Sigmoid colon (tissue), 4 donors: Measurements from ENCODE around the gene NR2C1.

Experiments used
- EP300 ChIP-seq, 4 donors: sonication (generic); formaldehyde crosslinking; IDR thresholded peaks; one replicate each; pipeline ENCODE4 v1.6.1; 2017; ENCODE audit warnings: antibody characterized with exemption in 4 of 4
- POLR2A ChIP-seq, 2 donors: fragments of 450-650 bp; IDR thresholded peaks; one replicate each; pipeline ENCODE4 v1.6.1; 2016; ENCODE audit warnings: antibody characterized with exemption in 2 of 2, mild to moderate bottlenecking in 2 of 2, moderate library complexity in 2 of 2
- POLR2AphosphoS5 ChIP-seq, 4 donors: sonication (generic); formaldehyde crosslinking; IDR thresholded peaks; one replicate each; pipeline ENCODE4 v1.6.1; 2017; ENCODE audit warnings: antibody characterized with exemption in 4 of 4
- TF ChIP-seq, protein P1 (sequence below), 4 experiments: fragments of 450-650 bp in 3 of 4; fragments of 200-600 bp in 1 of 4; IDR thresholded peaks; one replicate each; pipeline ENCODE4 v1.5.1; 2016 to 2019; ENCODE audit warnings: antibody characterized with exemption in 4 of 4, mild to moderate bottlenecking in 3 of 4, moderate library complexity in 2 of 4

- no peak for TF ChIP-seq EP300 (IDR thresholded peaks at IDR 0.05)
- no peak for TF ChIP-seq POLR2A (IDR thresholded peaks at IDR 0.05)
- TF ChIP-seq, protein P1, sequence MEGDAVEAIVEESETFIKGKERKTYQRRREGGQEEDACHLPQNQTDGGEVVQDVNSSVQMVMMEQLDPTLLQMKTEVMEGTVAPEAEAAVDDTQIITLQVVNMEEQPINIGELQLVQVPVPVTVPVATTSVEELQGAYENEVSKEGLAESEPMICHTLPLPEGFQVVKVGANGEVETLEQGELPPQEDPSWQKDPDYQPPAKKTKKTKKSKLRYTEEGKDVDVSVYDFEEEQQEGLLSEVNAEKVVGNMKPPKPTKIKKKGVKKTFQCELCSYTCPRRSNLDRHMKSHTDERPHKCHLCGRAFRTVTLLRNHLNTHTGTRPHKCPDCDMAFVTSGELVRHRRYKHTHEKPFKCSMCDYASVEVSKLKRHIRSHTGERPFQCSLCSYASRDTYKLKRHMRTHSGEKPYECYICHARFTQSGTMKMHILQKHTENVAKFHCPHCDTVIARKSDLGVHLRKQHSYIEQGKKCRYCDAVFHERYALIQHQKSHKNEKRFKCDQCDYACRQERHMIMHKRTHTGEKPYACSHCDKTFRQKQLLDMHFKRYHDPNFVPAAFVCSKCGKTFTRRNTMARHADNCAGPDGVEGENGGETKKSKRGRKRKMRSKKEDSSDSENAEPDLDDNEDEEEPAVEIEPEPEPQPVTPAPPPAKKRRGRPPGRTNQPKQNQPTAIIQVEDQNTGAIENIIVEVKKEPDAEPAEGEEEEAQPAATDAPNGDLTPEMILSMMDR (IDR thresholded peaks at IDR 0.05) = no peak
- no peak for TF ChIP-seq POLR2AphosphoS5 (IDR thresholded peaks at IDR 0.05)
These were observed 16.0 kb upstream of the NR2C1 start for GRCh38 chr12:95089462-95089861.
